Measurements from ENCODE around the gene LDB3. TPM values are rescaled to one million over a fixed set of nuclear protein-coding genes. Genes with fewer than 3 reads are reported as not detected.
A peak's percentile ranks its signal among the peaks of the same experiment; 100 is the strongest.

The LDB3 gene
- total and polyA plus RNA-seq, 4 donors = 0.66 to 4.3 (median 2.4) TPM

DNA sequence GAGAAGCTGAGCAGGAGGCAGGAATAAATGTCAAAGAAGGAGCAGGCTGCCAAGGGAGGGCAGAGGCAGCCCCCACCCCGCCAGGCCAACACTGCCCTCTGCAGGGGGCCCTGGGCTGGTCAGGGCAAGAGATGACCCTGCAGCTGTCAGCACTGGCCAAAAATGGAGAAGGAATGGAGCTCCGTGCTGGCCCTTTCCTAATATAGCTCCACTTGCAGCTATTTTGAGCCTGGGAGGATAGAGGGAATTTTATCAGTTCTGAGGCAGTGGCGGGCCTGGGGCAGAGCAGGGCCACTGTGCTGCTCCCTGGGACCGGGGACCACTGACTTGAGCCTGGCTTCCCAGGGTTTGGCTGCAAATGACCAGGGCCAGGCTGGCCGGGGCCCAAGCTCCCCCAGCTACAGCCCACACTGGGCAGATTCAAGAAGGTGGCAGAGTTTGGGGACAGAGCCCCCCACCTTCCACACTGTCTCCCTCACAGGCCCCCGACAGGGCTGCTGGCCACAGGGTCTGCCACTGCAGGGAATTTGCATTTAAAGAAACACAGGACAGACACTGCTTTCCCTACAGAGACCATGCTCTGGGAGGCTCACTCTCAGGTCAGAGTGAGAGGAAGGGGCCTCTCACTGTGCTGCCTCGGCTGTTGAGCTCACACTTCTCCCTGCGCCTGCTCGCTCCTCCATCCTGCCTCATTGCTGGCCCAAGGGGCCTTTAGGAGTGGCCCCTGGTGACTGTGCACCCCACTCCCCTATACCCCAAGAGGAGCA lies 16.2 kb downstream of the LDB3 start:
- Histone ChIP-seq H3K4me1 (ENCODE audit: control insufficient read depth, insufficient read depth, low read length) (peaks cover 36% of the 10 kb centered on the region), H3K27ac (ENCODE audit: low read depth, low read length) (no peak overlapping the region), H3K36me3 (ENCODE audit: control insufficient read depth, insufficient read depth, low read length) (peaks cover 6% of the 10 kb centered on the region), H3K4me3 (ENCODE audit: low read depth, low read length) (no peak overlapping the region), H3K27me3 (ENCODE audit: control insufficient read depth, insufficient read depth, low read length) (no peaks in the 10 kb centered on the region), H3K9me3 (ENCODE audit: control insufficient read depth, insufficient read depth, low read length) (no peaks in the 10 kb centered on the region)
- WGBS (ENCODE audit: insufficient coverage) = 35% methylated on average over 6 of the region's 9 CpGs
- DNase-seq (ENCODE audit: low read depth in 4 of 6, low spot score in 6 of 6) = no peak

DNA sequence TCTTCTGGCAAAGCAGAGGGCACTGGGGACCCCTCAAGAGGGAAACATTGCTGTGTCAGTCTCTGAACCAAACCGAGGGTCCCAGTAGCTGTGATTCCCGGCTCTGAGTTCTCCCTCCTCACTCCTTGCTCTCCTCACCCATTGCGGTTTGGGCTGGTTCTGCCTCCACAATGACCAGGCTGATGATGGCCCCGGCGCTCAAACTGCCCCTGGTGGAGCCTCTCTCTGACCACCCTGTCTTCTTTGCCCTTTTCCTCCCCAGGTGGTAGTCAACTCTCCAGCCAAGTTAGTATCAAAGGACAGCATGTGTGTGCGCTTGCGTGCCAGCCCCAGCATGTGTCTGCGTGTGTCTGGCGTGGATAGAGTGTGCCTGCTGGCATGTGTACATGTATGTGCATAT lies 17.1 kb downstream of the LDB3 start:
- Histone ChIP-seq H3K4me1 (ENCODE audit: control insufficient read depth, insufficient read depth, low read length) (peaks cover 36% of the 10 kb centered on the region), H3K27ac (ENCODE audit: low read depth, low read length) (no peak overlapping the region), H3K27me3 (ENCODE audit: control insufficient read depth, insufficient read depth, low read length) (no peaks in the 10 kb centered on the region), H3K9me3 (ENCODE audit: control insufficient read depth, insufficient read depth, low read length) (no peaks in the 10 kb centered on the region), H3K4me3 (ENCODE audit: low read depth, low read length) (no peak overlapping the region), H3K36me3 (ENCODE audit: control insufficient read depth, insufficient read depth, low read length) (peaks cover 6% of the 10 kb centered on the region)
- DNase-seq (ENCODE audit: low read depth in 4 of 6, low spot score in 6 of 6) = no peak
- 81% methylated on average over 9 of the region's 9 CpGs for WGBS (ENCODE audit: insufficient coverage)

GRCh38 chr10:86685893-86686632 lies 17.8 kb downstream of the LDB3 start:
- peaks cover 5% of the 10 kb centered on the region for H3K36me3 ChIP-seq (ENCODE audit: control insufficient read depth, insufficient read depth, low read length)
- no peak overlapping the region for H3K27ac ChIP-seq (ENCODE audit: low read depth, low read length)
- H3K4me3 ChIP-seq (ENCODE audit: low read depth, low read length) = no peak overlapping the region
- H3K27me3 ChIP-seq (ENCODE audit: control insufficient read depth, insufficient read depth, low read length) = no peaks in the 10 kb centered on the region
- peaks cover 32% of the 10 kb centered on the region for H3K4me1 ChIP-seq (ENCODE audit: control insufficient read depth, insufficient read depth, low read length)
- no peaks in the 10 kb centered on the region for H3K9me3 ChIP-seq (ENCODE audit: control insufficient read depth, insufficient read depth, low read length)
- DNase-seq (ENCODE audit: low read depth in 4 of 6, low spot score in 6 of 6) = no peak
- 79% methylated on average over 10 of the region's 13 CpGs for WGBS (ENCODE audit: insufficient coverage)

- Histone ChIP-seq H3K27ac (ENCODE audit: low read depth, low read length) (no peak overlapping the region), H3K4me3 (ENCODE audit: low read depth, low read length) (no peak overlapping the region), H3K9me3 (ENCODE audit: control insufficient read depth, insufficient read depth, low read length) (no peaks in the 10 kb centered on the region), H3K27me3 (ENCODE audit: control insufficient read depth, insufficient read depth, low read length) (no peaks in the 10 kb centered on the region), H3K4me1 (ENCODE audit: control insufficient read depth, insufficient read depth, low read length) (peaks cover 32% of the 10 kb centered on the region), H3K36me3 (ENCODE audit: control insufficient read depth, insufficient read depth, low read length) (no peaks in the 10 kb centered on the region)
- WGBS (ENCODE audit: insufficient coverage) = 94% methylated on average over 17 of the region's 19 CpGs
- DNase-seq (ENCODE audit: low read depth in 4 of 6, low spot score in 6 of 6) = no peak
Observed at GRCh38 chr10:86686972-86687371, 18.7 kb downstream of the LDB3 start.

DNA sequence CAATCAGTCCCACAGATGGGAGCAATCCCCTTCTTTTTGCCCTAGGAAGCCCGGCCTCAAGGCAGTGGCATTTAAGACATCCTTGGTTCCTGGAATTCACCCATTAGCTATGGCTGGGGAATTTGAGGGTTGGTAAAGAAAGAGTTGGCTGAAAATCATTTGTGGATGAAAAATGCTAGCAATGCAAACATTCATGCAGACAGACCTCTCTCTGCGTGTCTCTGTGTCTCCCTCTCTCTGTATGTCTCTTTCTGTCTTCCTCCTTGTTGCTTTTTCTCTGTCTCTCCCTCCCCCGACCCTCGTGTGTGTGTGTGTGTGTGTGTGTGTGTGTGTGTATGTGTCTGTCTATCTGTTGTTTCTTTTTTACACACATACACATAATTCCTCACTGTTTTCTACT lies 19.4 kb downstream of the LDB3 start:
- Histone ChIP-seq H3K4me3 (ENCODE audit: low read depth, low read length) (no peak overlapping the region), H3K27me3 (ENCODE audit: control insufficient read depth, insufficient read depth, low read length) (no peaks in the 10 kb centered on the region), H3K27ac (ENCODE audit: low read depth, low read length) (no peak overlapping the region), H3K4me1 (ENCODE audit: control insufficient read depth, insufficient read depth, low read length) (peaks cover 36% of the 10 kb centered on the region), H3K9me3 (ENCODE audit: control insufficient read depth, insufficient read depth, low read length) (no peaks in the 10 kb centered on the region), H3K36me3 (ENCODE audit: control insufficient read depth, insufficient read depth, low read length) (no peaks in the 10 kb centered on the region)
- no CpG with 5 or more reads among the region's 4 CpGs for WGBS (ENCODE audit: insufficient coverage)
- no peak for DNase-seq (ENCODE audit: low read depth in 4 of 6, low spot score in 6 of 6)

- peak in 3 of 6 donors; percentile 38 to 80 (median 78) for DNase-seq (ENCODE audit: low read depth in 4 of 6, low spot score in 6 of 6)
- Histone ChIP-seq H3K27me3 (ENCODE audit: control insufficient read depth, insufficient read depth, low read length) (no peaks in the 10 kb centered on the region), H3K4me1 (ENCODE audit: control insufficient read depth, insufficient read depth, low read length) (peaks cover 43% of the 10 kb centered on the region), H3K36me3 (ENCODE audit: control insufficient read depth, insufficient read depth, low read length) (no peaks in the 10 kb centered on the region), H3K9me3 (ENCODE audit: control insufficient read depth, insufficient read depth, low read length) (no peaks in the 10 kb centered on the region), H3K27ac (ENCODE audit: low read depth, low read length) (no peak overlapping the region), H3K4me3 (ENCODE audit: low read depth, low read length) (no peak overlapping the region)
- WGBS (ENCODE audit: insufficient coverage) = 55% methylated on average over 5 of the region's 8 CpGs
Observed at GRCh38 chr10:86688398-86688921, 20.1 kb downstream of the LDB3 start.

DNA sequence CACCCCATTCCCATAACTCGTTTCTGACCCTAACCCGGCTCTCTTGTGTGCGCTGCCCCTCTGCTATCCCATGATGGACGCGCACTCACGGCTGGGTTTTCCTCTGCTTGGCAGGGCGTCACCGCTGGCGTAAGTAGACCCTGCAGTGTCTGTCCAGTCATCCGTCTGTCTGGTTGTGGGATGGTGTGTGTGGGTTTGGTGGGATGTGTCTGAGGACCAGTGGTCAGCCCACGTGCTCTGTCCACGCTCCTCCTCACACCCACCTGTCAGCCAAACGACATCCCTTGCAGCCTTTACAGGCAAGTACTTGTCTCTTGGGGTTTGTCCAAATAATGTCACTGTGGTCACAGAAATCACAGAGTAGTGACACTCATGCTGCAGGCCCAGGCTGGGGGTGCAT lies 20.8 kb downstream of the LDB3 start:
- no peaks in the 10 kb centered on the region for H3K27me3 ChIP-seq (ENCODE audit: control insufficient read depth, insufficient read depth, low read length)
- H3K4me1 ChIP-seq (ENCODE audit: control insufficient read depth, insufficient read depth, low read length) = peaks cover 48% of the 10 kb centered on the region
- no peak overlapping the region for H3K4me3 ChIP-seq (ENCODE audit: low read depth, low read length)
- no peaks in the 10 kb centered on the region for H3K9me3 ChIP-seq (ENCODE audit: control insufficient read depth, insufficient read depth, low read length)
- WGBS (ENCODE audit: insufficient coverage) = 85% methylated on average over 12 of the region's 13 CpGs
- H3K27ac ChIP-seq (ENCODE audit: low read depth, low read length) = no peak overlapping the region
- no peak for DNase-seq (ENCODE audit: low read depth in 4 of 6, low spot score in 6 of 6)
- no peaks in the 10 kb centered on the region for H3K36me3 ChIP-seq (ENCODE audit: control insufficient read depth, insufficient read depth, low read length)

- Histone ChIP-seq H3K4me1 (ENCODE audit: control insufficient read depth, insufficient read depth, low read length) (peaks cover 45% of the 10 kb centered on the region), H3K27me3 (ENCODE audit: control insufficient read depth, insufficient read depth, low read length) (no peaks in the 10 kb centered on the region), H3K9me3 (ENCODE audit: control insufficient read depth, insufficient read depth, low read length) (no peaks in the 10 kb centered on the region), H3K36me3 (ENCODE audit: control insufficient read depth, insufficient read depth, low read length) (no peaks in the 10 kb centered on the region), H3K27ac (ENCODE audit: low read depth, low read length) (no peak overlapping the region), H3K4me3 (ENCODE audit: low read depth, low read length) (no peak overlapping the region)
- 89% methylated on average over 3 of the region's 5 CpGs for WGBS (ENCODE audit: insufficient coverage)
- DNase-seq (ENCODE audit: low read depth in 4 of 6, low spot score in 6 of 6) = no peak
Observed at GRCh38 chr10:86690231-86690630, 21.9 kb downstream of the LDB3 start.

DNA sequence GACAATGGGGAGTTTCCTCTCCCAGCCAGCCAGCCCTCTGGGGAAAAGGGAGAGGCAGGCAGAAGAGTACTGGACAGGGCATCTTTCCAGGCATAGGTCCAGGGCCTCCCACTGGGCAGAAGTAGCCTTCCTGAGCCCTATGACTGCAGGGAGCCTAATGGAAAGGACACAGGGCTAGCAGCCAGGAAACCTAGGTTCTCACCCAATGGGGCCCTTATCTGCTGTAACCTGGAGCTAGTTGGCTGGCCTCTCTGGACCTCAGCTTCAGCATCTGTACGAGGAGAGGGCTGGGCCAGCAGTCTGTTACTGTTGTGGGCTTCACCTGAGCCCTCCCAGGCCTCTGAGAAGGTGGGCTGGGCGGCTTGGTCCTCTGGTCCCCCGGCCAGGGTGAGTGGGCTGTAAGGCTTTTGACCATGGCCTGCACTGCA lies 22.4 kb downstream of the LDB3 start:
- 86% methylated on average over 3 of the region's 3 CpGs for WGBS (ENCODE audit: insufficient coverage)
- H3K27ac ChIP-seq (ENCODE audit: low read depth, low read length) = no peak overlapping the region
- no peaks in the 10 kb centered on the region for H3K27me3 ChIP-seq (ENCODE audit: control insufficient read depth, insufficient read depth, low read length)
- no peaks in the 10 kb centered on the region for H3K9me3 ChIP-seq (ENCODE audit: control insufficient read depth, insufficient read depth, low read length)
- H3K4me3 ChIP-seq (ENCODE audit: low read depth, low read length) = no peak overlapping the region
- DNase-seq (ENCODE audit: low read depth in 4 of 6, low spot score in 6 of 6) = no peak
- no peaks in the 10 kb centered on the region for H3K36me3 ChIP-seq (ENCODE audit: control insufficient read depth, insufficient read depth, low read length)
- peaks cover 42% of the 10 kb centered on the region for H3K4me1 ChIP-seq (ENCODE audit: control insufficient read depth, insufficient read depth, low read length)

Data from spinal cord (tissue), 10 donors.